ENCODE data around the gene LRP8. TPM values are rescaled to one million over a fixed set of nuclear protein-coding genes. Genes with fewer than 3 reads are reported as not detected.

Gene LRP8
- total RNA-seq, 1 donor from 2014 or later = 19.9 TPM

GRCh38 chr1:53340660-53341520, 13.0 kb upstream of the LRP8 start:
- DNase-seq (ENCODE audit: low spot score in 2 of 2, unreplicated experiment in 2 of 2) = peak; percentile 1 to 30
- H3K4me1 Mint-ChIP-seq = peaks cover 7% of the 10 kb centered on the region

GRCh38 chr1:53339736-53340635, 12.1 kb upstream of the LRP8 start:
- peaks cover 17% of the 10 kb centered on the region for H3K27me3 Mint-ChIP-seq (ENCODE audit: low read depth)
- no peak overlapping the region for H3K27ac Mint-ChIP-seq
- no peak overlapping the region for H3K4me3 Mint-ChIP-seq
- no peaks in the 10 kb centered on the region for H3K36me3 Mint-ChIP-seq
- peaks cover 4% of the 10 kb centered on the region for H3K9me3 Mint-ChIP-seq
- TF ChIP-seq CTCF (IDR thresholded peaks at IDR 0.05; ENCODE audit: unreplicated experiment) = no peak
- peak; percentile 15 to 26 for DNase-seq (ENCODE audit: low spot score in 2 of 2, unreplicated experiment in 2 of 2)
- H3K4me1 Mint-ChIP-seq = peaks cover 7% of the 10 kb centered on the region

More at GRCh38 chr1:53340660-53341520, 13.0 kb upstream of the LRP8 start:
- Mint-ChIP-seq H3K36me3 (no peaks in the 10 kb centered on the region), H3K27me3 (ENCODE audit: low read depth) (peaks cover 11% of the 10 kb centered on the region), H3K27ac (no peak overlapping the region), H3K9me3 (peaks cover 4% of the 10 kb centered on the region), H3K4me3 (no peak overlapping the region)
- TF ChIP-seq CTCF (IDR thresholded peaks at IDR 0.05; ENCODE audit: unreplicated experiment) = no peak

GRCh38 chr1:53338423-53338822, 10.6 kb upstream of the LRP8 start:
- Mint-ChIP-seq H3K4me3 (no peak overlapping the region), H3K9me3 (peaks cover 4% of the 10 kb centered on the region), H3K36me3 (no peaks in the 10 kb centered on the region), H3K27me3 (ENCODE audit: low read depth) (peaks cover 19% of the 10 kb centered on the region), H3K27ac (no peak overlapping the region), H3K4me1 (no peaks in the 10 kb centered on the region)
- no peak for TF ChIP-seq CTCF (IDR thresholded peaks at IDR 0.05; ENCODE audit: unreplicated experiment)
- DNase-seq (ENCODE audit: low spot score in 2 of 2, unreplicated experiment in 2 of 2) = no peak

GRCh38 chr1:53337499-53337898, 9.6 kb upstream of the LRP8 start:
- Mint-ChIP-seq H3K4me3 (no peak overlapping the region), H3K36me3 (no peaks in the 10 kb centered on the region), H3K27me3 (ENCODE audit: low read depth) (peaks cover 19% of the 10 kb centered on the region), H3K27ac (no peak overlapping the region), H3K9me3 (peaks cover 4% of the 10 kb centered on the region), H3K4me1 (no peaks in the 10 kb centered on the region)
- no peak for TF ChIP-seq CTCF (IDR thresholded peaks at IDR 0.05; ENCODE audit: unreplicated experiment)
- peak in 1 of 2 experiments; percentile 13 for DNase-seq (ENCODE audit: low spot score in 2 of 2, unreplicated experiment in 2 of 2)

- no peak for TF ChIP-seq CTCF (IDR thresholded peaks at IDR 0.05; ENCODE audit: unreplicated experiment)
- DNase-seq (ENCODE audit: low spot score in 2 of 2, unreplicated experiment in 2 of 2) = peak; percentile 13
- Mint-ChIP-seq H3K4me3 (no peak overlapping the region), H3K4me1 (no peaks in the 10 kb centered on the region), H3K36me3 (no peaks in the 10 kb centered on the region), H3K27ac (no peak overlapping the region), H3K27me3 (ENCODE audit: low read depth) (peaks cover 23% of the 10 kb centered on the region), H3K9me3 (peaks cover 2% of the 10 kb centered on the region)
These were observed 8.3 kb upstream of the LRP8 start for GRCh38 chr1:53336146-53336545.

All from mesothelial cell of epicardium (in vitro differentiated cells).